Hepatic stellate cell (primary cell): ENCODE results near the gene HHAT.

Experiments used
- DNase-seq: peaks from one replicate; pipeline ENCODE4 v3.0.0; 2011; ENCODE audit warnings: low spot score

HHAT gene

GRCh38 chr1:210487021-210487420, 158.3 kb downstream of the HHAT start:
- no peak for DNase-seq

DNA sequence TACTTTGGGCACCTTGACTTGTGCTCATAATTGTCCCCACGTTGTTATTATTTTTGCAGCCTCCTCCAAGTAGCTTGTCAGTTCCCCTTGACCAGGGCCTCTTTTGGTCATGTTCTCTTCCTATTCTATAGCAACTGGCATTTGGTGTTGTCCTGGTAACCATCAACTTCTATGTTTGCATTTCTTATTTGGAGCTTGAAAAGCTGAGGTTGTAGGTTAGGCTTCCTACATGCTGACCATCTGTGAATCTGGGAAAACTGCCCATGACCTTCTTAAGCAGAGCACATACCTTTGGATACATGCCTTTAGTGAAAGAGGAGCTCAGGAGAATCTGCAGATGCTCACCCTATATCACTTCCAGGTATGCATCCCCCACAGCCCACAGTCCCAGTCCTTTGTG, 160.8 kb downstream of the HHAT start:
- no peak for DNase-seq

DNA sequence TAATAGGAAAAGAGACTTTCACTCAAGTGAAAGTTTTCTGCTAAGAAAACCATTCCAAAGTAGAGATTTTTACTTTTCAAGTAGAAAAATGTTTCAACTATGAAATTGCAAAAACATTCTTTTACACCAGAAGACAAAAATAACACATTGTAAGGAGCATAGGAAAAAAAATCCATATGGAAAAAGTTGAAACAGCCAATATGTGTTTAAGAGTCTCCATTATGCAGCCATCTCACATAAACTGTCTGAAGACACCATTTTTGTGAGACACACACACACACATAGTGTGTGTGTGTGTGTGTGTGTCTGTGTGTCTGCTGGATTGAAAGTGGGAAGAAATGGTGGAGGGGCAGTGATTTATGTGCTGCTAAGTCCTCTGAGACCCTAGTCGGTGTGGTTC, 162.1 kb downstream of the HHAT start:
- DNase-seq: no peak

DNA sequence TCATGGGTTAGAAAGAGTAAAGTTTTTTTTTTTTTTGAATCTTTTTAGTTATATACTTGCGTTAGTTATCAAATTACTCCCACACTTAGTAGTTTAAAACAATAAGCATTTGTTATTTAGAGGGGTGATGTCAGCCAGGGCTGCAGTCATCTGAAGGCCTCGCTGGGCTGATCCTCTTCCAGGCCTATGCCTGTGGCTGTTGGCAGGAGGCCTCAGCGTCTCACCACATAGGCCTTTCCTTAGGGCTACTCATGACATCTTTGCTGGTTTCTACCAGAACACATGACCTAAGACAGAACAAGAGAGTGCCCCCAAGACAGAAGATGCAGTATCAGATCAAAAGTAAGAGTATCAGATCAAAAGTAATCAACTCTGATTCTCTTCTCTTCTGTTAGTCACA, 167.4 kb downstream of the HHAT start:
- no peak for DNase-seq

DNA sequence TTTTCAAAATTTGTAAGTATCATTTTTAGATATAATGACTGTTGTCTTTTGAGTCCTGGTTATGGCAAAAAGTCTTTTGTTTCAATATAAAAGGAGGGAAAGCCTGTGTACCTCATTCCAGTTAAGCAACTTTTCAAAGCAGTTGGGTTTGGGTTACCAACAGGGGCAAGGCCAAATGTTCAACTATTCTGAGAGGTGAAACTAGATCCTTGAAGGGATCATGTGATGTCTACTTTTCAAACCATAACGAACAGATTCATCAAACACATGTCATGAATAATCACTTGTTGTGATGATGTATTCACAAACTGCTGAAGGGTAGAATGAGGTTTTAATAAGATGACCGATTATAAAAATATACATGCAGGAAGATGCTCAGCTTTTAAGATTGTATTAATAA, 171.3 kb downstream of the HHAT start:
- DNase-seq: no peak

DNA sequence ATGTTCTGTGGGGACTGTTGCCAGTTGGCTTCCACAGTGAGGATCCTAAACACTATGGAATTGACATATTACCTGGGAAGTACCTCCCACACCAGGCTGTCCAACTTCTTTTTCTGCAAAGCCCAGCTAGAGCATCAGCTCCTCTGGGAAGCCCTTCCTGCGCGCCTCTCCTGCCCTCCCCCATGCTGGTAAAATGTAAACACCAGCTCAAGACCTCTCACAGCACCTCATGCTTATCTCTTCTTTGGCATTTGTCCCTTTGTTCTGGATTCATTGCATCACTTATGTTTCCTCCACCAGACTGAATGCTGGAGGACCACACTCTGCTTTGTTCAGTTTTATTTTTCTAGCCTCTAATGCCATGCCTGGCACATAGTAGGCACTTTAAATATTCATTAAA, 172.1 kb downstream of the HHAT start:
- no peak for DNase-seq

DNA sequence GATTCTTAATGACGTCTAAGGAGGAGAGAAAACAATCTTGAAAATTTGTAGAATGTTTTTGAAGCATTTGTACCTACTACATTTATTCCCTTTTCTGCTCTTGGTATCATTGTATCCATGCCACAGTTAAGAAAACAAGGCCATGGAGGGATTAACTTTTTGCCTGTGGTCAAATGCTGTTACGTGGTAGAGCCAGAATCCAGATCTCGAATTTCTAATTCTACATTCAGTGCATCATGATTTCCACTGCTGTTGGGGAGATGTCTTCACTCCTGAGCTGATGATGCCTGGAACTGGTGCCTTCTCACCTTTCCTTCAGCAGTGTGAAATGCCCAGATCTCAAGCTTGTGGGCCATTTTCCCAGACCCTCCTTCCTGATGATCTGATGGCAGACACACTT, 175.6 kb downstream of the HHAT start:
- DNase-seq: no peak

- DNase-seq: no peak
Measured at GRCh38 chr1:210505601-210506496, 177.1 kb downstream of the HHAT start.

DNA sequence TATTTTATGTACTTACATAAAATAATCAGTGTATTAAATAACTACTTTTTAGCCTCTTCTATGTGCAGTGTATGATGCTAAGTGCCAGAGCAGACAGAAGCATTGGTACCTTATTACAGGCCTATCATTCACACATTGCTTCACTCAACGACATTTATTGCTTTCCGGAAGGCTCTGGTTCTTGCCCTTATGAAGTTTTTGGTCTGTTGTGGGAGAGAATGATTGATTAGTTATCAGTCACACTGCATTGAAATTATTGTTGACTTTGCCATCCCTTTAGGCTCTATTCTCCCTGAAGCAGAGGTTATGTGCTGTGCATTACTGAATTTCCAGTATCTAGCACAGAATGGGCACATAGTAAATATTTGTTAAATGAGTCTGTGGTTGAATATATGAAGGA, 178.0 kb downstream of the HHAT start:
- DNase-seq: no peak

DNA sequence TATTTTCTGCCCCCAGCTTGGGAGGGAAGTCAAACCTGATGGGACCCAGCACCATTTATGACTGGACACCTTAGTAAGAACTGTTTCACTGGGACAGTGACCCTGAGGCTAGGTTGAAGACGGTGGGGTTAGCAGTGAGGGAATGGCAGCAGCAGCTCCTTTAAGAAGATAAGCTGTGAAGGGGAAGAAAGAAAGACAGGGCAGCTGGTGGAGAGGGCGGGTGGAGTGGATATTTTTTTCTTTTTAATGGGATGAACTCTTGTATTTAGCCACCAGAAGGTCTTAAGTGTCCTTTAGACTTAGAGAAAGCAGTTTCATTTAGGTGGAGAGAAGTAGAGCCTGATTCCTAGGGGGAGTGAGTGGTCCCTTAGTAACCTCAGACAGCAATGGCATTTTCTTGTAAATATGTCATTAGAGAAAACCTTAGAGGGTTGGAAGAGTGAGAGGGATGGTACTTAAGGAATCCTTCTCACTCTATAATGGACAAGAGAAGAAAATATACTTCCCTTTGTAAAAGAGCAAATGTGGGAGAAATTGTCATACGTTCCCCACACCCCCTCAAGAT, 187.5 kb downstream of the HHAT start:
- DNase-seq: no peak

GRCh38 chr1:210516697-210517459, 188.2 kb downstream of the HHAT start:
- DNase-seq: no peak

GRCh38 chr1:210523830-210524229, 195.1 kb downstream of the HHAT start:
- DNase-seq: no peak

- DNase-seq: no peak
Measured at GRCh38 chr1:210525716-210526454, 197.2 kb downstream of the HHAT start.

DNA sequence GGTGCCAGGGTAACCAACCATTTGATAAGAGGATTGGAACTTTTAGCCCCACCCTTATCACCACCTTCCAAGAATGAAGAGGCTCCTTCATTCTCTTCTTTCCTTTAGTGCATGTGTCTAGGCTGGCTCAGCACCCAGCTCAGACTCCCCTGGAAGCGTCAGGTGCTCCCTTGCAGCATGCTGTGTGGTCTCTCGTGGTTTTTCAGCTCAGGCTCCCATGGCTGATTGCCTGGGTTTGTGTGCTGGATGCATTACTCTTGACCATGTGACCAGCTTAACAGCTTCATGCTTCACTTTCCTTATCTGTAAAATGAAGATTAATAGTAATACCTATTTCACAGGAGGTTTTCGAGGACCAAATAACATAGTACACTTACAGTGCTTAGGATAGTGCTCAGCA, 198.4 kb downstream of the HHAT start:
- DNase-seq: no peak

- no peak for DNase-seq
Measured at GRCh38 chr1:210531475-210532222, 202.9 kb downstream of the HHAT start.

DNA sequence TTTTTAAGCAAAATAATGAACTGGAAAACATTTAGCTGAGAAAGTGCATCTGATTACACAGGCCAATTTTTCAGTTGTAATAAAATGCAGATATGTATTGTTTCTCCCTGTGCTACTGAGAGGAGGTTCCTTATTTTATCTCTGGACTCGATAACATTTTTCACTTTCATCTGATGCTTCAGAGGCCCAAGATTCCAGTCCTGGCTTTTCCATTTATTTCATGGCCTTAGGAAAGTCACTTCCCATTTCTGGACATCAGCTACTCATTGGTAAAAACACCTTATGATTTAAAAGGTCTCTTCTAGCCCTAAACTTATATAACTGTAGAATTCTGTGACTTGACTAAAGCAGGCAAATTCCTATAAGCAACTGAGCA, 203.5 kb downstream of the HHAT start:
- DNase-seq: no peak

GRCh38 chr1:210535761-210536160, 207.1 kb downstream of the HHAT start:
- DNase-seq: no peak

DNA sequence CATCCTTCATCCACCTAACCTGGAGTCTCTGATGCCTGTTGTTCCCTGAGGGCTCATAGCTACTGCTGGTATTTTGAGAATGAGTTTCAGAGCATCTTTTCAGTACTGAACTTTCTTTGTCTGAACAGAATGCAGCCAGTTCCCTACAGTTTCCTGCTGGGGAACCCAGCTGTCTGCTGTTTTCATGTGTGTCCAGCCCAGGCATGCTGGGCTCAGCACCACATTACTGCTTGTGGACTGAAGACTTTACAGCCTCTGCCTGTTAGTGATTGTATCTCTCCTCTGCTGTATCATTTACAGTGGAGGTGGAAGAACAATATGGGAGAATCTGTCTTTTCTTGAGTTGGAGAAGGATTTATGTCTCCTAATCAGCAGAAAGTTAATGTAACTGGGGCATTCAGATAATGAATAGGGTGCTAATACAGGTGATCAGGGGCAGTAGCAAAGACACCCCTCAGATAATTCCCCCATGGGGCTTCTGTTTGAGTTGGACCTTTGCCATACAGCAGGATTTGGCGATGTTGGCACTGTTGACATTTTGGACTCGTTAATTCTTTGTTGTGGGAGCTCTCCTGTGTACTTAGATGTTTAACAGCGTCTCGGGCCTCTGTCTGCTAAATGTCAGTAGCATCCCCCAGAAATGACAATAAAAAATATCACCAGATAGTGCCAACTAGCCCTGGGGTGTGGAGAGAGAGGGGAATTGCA, 207.7 kb downstream of the HHAT start:
- no peak for DNase-seq

DNA sequence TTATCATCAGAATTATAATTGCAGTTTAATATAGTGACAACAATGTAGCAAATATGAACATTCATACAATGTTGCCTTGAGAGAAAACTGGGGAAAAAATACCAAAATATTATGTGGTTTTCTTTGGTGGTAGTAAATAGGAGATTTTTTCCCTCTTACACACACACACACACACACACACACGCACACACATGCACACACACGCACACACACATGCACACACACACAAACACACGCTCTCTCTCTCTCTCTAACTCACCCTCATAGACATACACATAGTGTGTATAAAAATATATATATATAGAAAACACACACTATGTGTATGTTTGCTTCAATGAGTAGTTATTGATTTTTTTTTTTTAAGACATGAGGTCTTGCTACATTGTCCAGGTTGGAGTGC, 211.6 kb downstream of the HHAT start:
- DNase-seq: no peak

DNA sequence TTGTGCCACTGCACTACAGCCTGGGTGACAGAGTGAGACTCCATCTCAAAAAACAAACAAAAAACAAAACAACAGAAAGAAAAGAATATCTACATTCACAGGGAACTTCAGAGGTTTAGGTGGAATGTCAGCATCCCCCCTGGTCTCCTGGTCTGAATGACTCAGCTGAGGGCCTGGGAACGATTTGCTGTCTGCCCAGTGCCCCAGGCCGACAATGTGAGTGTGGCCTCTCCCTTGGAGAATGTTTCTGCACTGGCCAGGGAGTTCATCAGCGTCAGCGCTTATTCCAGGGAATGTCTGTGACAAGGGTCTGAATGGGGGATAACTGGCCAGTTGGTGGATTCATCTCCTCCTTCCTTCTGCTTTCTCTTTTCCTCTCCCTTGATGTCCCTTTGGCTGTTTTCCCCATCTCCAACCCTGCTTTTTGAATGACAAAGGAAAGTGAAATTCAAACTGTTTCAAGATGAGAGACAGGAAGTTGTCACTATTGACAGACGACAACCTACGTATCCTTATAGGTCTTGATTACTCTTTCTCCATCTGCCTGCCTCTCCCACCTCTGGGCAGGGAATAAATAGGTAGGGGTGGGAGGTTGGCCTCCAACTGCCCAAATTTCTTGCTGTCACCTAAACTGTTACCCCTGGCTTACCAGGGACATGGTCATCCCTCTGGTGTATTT, 213.1 kb downstream of the HHAT start:
- peak; percentile 11 for DNase-seq
